Hepatocyte (in vitro differentiated cells): ENCODE measurements around the gene SNX25.
"Not testable (repeated sequence)": the region's sequence is repeated elsewhere in the genome, so short reads cannot be mapped to it uniquely, and the experiment has no call there.

Experiments used
- CTCF ChIP-seq: fragments of 200-600 bp; sonication (generic); IDR thresholded peaks from 2 replicates; pipeline ENCODE4 v1.5.1; 2016; ENCODE audit warnings: antibody characterized with exemption, mild to moderate bottlenecking; ENCODE audit not compliant: poor library complexity
- EZH2 ChIP-seq: fragments of 200-600 bp; sonication (generic); IDR thresholded peaks from 2 replicates; pipeline ENCODE4 v1.6.1; 2016; ENCODE audit warnings: antibody characterized with exemption, mild to moderate bottlenecking, borderline replicate concordance

GRCh38 chr4:185205073-185205472 is 4.3 kb upstream of the SNX25 start:
- not testable (repeated sequence) for TF ChIP-seq CTCF, EZH2
